Activated B cell treated with CpG ODN at 0.5 μM for 24 hours (primary cell): ENCODE results near the gene APCDD1L. TPM values are rescaled to one million over a fixed set of nuclear protein-coding genes. Genes with fewer than 3 reads are reported as not detected.
"Not testable (repeated sequence)": the region's sequence is repeated elsewhere in the genome, so short reads cannot be mapped to it uniquely, and the experiment has no call there.

Experiments
- ATAC-seq: fragments of 200-7000 bp; cut with Tn5 transposase; one replicate; pipeline ENCODE4 v1.10.0; 2021; ENCODE audit warnings: low read depth, mild to moderate bottlenecking, moderate library complexity
- CTCF ChIA-PET: fragments of 350-600 bp; sonication (Branson Sonifier 250); formaldehyde crosslinking; loops from one replicate; lab custom pipeline; 2021; ENCODE audit warnings: antibody characterized with exemption; lab: Charles Lee
- POLR2A ChIA-PET: fragments of 350-600 bp; sonication (Branson Sonifier 250); formaldehyde crosslinking; loops from one replicate; lab custom pipeline; 2021; ENCODE audit warnings: antibody characterized with exemption; lab: Charles Lee
- DNase-seq: peaks from one replicate; pipeline ENCODE4 v3.0.0; 2022
- H3K27ac Mint-ChIP-seq: one replicate; pipeline ENCODE4 v1.8.0; 2020; ENCODE audit warnings: mixed read lengths
- H3K27me3 Mint-ChIP-seq: one replicate; pipeline ENCODE4 v1.8.0; 2021; ENCODE audit warnings: mixed read lengths
- H3K36me3 Mint-ChIP-seq: one replicate; pipeline ENCODE4 v1.8.0; 2021; ENCODE audit warnings: low read depth, mixed read lengths
- H3K4me1 Mint-ChIP-seq: one replicate; pipeline ENCODE4 v1.8.0; 2021; ENCODE audit warnings: mixed read lengths
- H3K4me3 Mint-ChIP-seq: one replicate; pipeline ENCODE4 v1.8.0; 2020; ENCODE audit warnings: mild to moderate bottlenecking, mixed read lengths
- H3K9me3 Mint-ChIP-seq: one replicate; pipeline ENCODE4 v1.8.0; 2020; ENCODE audit warnings: mixed read lengths
- CTCF ChIP-seq: fragments of 200-600 bp; IDR thresholded peaks from one replicate; pipeline ENCODE4 v1.8.0; 2022; ENCODE audit warnings: antibody characterized with exemption, mild to moderate bottlenecking
- intact Hi-C: fragments of 100-400 bp; cut with micrococcal nuclease; formaldehyde crosslinking; loops from one replicate; pipeline ENCODE4 v1.15.1; 2024
- total RNA-seq: library from RNA; stranded (reverse); gene quantifications from 2 replicates; pipeline ENCODE4 v1.2.3, GENCODE V29; 2022

The APCDD1L gene
- total RNA-seq, 1 donor from 2014 or later = not detected

- Mint-ChIP-seq H3K4me1 (no peaks in the 10 kb centered on the region), H3K36me3 (no peaks in the 10 kb centered on the region), H3K9me3 (no peaks in the 10 kb centered on the region), H3K27me3 (peaks cover 13% of the 10 kb centered on the region), H3K27ac (no peak overlapping the region), H3K4me3 (no peak overlapping the region)
- TF ChIP-seq CTCF = no peak
- ATAC-seq = no peak
- intact Hi-C loops = no loop called here
- CTCF ChIA-PET = no interaction called here
- DNase-seq = no peak
- POLR2A ChIA-PET = no interaction called here
Observed at GRCh38 chr20:58544891-58545290, 29.7 kb upstream of the APCDD1L start.

GRCh38 chr20:58544286-58544685 is 29.1 kb upstream of the APCDD1L start:
- no peak for TF ChIP-seq CTCF
- ChIA-PET POLR2A (no interaction called here), CTCF (no interaction called here)
- H3K27me3 Mint-ChIP-seq = peaks cover 13% of the 10 kb centered on the region
- DNase-seq (no peak), ATAC-seq (no peak)
- H3K4me3 Mint-ChIP-seq = no peak overlapping the region
- intact Hi-C loops = no loop called here
- H3K4me1 Mint-ChIP-seq = no peaks in the 10 kb centered on the region
- no peak overlapping the region for H3K27ac Mint-ChIP-seq
- peaks cover 2% of the 10 kb centered on the region for H3K9me3 Mint-ChIP-seq
- no peaks in the 10 kb centered on the region for H3K36me3 Mint-ChIP-seq

GRCh38 chr20:58543274-58543673 is 28.1 kb upstream of the APCDD1L start:
- POLR2A ChIA-PET = no interaction called here
- intact Hi-C loops = no loop called here
- peaks cover 9% of the 10 kb centered on the region for H3K27me3 Mint-ChIP-seq
- peaks cover 5% of the 10 kb centered on the region for H3K9me3 Mint-ChIP-seq
- no peak for DNase-seq
- CTCF ChIA-PET = no interaction called here
- ATAC-seq = no peak
- TF ChIP-seq CTCF = no peak
- no peak overlapping the region for H3K4me3 Mint-ChIP-seq
- H3K4me1 Mint-ChIP-seq = no peaks in the 10 kb centered on the region
- no peaks in the 10 kb centered on the region for H3K36me3 Mint-ChIP-seq
- H3K27ac Mint-ChIP-seq = no peak overlapping the region

- Mint-ChIP-seq H3K27ac (no peak overlapping the region), H3K9me3 (peaks cover 12% of the 10 kb centered on the region), H3K36me3 (no peaks in the 10 kb centered on the region), H3K4me3 (no peak overlapping the region), H3K4me1 (no peaks in the 10 kb centered on the region), H3K27me3 (peaks cover 9% of the 10 kb centered on the region)
- ChIA-PET CTCF (no interaction called here), POLR2A (no interaction called here)
- intact Hi-C loops = no loop called here
- no peak for ATAC-seq
- no peak for DNase-seq
- TF ChIP-seq CTCF = no peak
Observed at GRCh38 chr20:58542411-58543095, 27.4 kb upstream of the APCDD1L start.

- intact Hi-C loops, H3K27me3 Mint-ChIP-seq, DNase-seq, H3K4me3 Mint-ChIP-seq, H3K36me3 Mint-ChIP-seq, POLR2A ChIA-PET, H3K27ac Mint-ChIP-seq, H3K4me1 Mint-ChIP-seq, CTCF ChIA-PET, ATAC-seq: not testable (repeated sequence)
- H3K9me3 Mint-ChIP-seq = peaks cover 17% of the 10 kb centered on the region
Observed at GRCh38 chr20:58542034-58542410, 26.8 kb upstream of the APCDD1L start.

DNA sequence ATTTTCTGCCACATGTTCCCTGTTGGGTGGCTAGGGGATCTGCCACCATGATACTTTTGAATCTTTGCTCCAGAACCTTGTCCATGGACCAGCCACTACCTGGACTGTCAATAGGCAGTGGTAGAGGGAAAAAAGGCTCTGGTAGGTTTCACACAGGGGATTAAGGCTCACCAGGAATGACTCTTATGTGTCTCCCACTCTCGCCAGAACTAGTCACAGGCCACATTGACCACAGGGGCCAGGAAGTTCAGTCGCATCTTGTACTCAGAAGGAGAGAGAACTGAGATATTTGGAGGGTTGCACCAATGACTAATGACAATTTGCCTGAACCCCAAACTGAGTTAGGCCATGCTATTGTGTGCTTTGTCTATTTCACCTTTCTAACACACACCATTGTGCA is 23.6 kb upstream of the APCDD1L start:
- Mint-ChIP-seq H3K27me3 (peaks cover 5% of the 10 kb centered on the region), H3K27ac (no peak overlapping the region), H3K4me1 (no peaks in the 10 kb centered on the region), H3K36me3 (no peaks in the 10 kb centered on the region), H3K4me3 (no peak overlapping the region), H3K9me3 (peaks cover 22% of the 10 kb centered on the region)
- TF ChIP-seq CTCF = no peak
- ATAC-seq = no peak
- intact Hi-C loops = no loop called here
- DNase-seq = no peak
- CTCF ChIA-PET = no interaction called here
- POLR2A ChIA-PET = no interaction called here
